VCaP (cell line): Measurements from ENCODE around the gene INSC.
"Not testable (repeated sequence)": the region's sequence is repeated elsewhere in the genome, so short reads cannot be mapped to it uniquely, and the experiment has no call there.

Experiments used
- H3K27ac ChIP-seq: fragments of 450-650 bp; 2 replicates; pipeline ENCODE4 v1.5.1; 2017
- TF ChIP-seq, protein P1 (sequence below): fragments of 450-650 bp; conservative IDR thresholded peaks from 2 replicates; pipeline ENCODE4 v1.5.1; 2017; ENCODE audit warnings: mild to moderate bottlenecking, moderate library complexity

The INSC gene, protein sequence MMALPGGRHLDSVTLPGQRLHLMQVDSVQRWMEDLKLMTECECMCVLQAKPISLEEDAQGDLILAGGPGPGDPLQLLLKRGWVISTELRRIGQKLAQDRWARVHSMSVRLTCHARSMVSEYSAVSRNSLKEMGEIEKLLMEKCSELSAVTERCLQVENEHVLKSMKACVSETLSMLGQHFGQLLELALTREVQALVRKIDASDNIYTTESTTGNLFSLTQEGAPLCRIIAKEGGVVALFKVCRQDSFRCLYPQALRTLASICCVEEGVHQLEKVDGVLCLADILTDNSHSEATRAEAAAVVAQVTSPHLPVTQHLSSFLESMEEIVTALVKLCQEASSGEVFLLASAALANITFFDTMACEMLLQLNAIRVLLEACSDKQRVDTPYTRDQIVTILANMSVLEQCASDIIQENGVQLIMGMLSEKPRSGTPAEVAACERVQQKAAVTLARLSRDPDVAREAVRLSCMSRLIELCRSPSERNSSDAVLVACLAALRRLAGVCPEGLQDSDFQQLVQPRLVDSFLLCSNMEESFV

DNA sequence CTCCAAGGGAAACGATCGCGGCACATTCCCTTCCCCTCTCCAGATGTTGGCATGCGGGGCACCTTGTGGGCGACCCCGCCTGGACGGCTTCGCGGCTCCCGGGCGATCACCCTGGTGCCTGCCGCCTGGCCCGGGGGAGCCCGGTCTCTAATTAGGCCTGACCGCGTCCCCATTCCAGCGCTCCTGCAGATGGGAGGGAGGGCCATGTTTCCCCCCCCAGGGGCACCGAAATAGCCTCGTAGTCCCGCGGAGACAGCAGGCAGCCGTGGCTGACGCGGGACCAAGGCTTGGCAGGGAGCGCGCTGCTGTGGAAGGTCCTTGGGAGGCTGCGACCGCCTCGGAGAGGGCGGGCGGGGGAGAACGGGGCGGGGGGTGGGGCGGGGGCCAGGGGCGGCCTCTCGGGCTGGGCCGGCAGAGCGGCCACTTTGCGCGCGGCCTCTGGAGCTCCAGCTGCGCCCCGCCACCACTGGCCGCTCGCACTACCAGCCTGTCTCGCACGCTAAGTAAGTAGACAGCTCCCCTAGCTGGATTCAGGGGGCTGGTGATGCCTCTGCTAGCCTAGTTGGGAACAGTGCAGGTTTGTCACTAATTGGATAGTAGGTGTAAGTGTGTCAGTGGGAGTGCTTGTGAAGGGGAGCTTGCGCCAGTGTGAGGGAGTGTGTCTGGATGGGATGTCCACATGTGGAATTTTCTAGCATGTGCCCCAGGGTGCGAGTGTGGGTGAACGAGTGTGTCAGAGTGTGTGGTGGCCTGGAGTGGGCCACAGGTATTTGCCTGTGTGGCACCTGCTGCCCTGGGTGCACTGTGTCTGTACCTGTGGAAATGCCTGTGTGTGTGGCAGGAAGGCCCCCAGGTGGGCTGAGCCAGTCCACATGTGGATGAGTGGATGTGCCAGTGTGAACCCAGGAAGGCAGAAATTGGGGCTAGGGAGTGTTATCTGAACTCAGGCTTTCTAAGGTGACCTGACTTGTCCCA, at the start of gene INSC:
Gene INSC (plus strand): TSS at position 423 of the 975 bp plus-strand sequence. CDS start 34,252 bp downstream, outside the sequence.
- H3K27ac ChIP-seq: no peak within 1 kb of the TSS
- TF ChIP-seq, protein P1, sequence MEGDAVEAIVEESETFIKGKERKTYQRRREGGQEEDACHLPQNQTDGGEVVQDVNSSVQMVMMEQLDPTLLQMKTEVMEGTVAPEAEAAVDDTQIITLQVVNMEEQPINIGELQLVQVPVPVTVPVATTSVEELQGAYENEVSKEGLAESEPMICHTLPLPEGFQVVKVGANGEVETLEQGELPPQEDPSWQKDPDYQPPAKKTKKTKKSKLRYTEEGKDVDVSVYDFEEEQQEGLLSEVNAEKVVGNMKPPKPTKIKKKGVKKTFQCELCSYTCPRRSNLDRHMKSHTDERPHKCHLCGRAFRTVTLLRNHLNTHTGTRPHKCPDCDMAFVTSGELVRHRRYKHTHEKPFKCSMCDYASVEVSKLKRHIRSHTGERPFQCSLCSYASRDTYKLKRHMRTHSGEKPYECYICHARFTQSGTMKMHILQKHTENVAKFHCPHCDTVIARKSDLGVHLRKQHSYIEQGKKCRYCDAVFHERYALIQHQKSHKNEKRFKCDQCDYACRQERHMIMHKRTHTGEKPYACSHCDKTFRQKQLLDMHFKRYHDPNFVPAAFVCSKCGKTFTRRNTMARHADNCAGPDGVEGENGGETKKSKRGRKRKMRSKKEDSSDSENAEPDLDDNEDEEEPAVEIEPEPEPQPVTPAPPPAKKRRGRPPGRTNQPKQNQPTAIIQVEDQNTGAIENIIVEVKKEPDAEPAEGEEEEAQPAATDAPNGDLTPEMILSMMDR: no peak

DNA sequence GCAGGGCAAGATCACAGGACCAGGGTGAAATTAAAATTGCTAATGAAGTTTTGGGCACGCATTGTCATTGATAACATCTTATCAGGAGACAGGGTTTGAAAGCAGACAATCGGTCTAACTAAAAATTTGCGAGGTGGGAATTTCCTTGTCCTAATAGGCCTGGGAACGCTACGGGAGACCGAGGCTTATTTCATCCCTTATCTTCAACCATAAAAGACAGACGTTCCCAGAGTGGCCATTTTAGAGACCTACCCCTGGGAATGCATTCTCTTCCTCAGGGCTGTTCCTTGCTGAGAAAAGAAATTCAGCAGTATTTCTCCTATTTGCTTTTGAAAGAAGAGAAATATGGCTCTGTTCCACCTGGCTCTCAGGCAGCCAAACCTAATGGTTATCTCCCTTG, 45.0 kb upstream of the INSC start:
- not testable (repeated sequence) for H3K27ac ChIP-seq

- TF ChIP-seq, protein P1: no peak
- H3K27ac ChIP-seq: no peak overlapping the region
Measured at GRCh38 chr11:15071556-15072255, 43.0 kb upstream of the INSC start.

DNA sequence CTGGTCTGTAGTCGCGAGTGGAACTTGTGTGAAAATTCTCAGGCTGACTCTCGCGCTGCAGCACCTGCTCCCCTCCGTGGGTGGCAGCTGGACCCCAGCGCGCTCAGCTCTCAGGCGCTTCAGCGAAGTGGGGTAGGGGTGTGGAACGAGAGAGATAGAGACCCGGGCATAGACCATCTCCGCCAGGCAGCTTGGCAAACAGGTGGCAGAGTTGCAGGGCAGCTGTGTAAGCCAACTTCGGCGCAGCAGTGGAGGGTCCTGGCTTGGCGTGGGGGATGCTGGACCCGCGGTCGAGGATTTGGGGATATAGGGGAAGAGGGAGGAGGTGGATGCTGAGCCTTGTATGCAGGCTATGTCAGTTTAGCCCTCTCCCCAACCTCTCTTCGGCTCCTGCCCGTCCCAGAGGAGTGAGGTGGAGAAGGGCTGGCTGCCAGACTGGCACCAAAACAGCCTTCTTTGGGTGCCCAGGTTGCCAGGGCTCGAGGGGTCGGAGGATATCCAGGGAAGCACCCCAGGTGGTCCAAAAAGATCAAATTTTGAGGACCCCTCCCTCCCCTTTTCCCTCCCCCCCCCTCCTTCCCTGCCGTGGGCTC, 42.1 kb upstream of the INSC start:
- no peak overlapping the region for H3K27ac ChIP-seq
- TF ChIP-seq, protein P1: no peak

DNA sequence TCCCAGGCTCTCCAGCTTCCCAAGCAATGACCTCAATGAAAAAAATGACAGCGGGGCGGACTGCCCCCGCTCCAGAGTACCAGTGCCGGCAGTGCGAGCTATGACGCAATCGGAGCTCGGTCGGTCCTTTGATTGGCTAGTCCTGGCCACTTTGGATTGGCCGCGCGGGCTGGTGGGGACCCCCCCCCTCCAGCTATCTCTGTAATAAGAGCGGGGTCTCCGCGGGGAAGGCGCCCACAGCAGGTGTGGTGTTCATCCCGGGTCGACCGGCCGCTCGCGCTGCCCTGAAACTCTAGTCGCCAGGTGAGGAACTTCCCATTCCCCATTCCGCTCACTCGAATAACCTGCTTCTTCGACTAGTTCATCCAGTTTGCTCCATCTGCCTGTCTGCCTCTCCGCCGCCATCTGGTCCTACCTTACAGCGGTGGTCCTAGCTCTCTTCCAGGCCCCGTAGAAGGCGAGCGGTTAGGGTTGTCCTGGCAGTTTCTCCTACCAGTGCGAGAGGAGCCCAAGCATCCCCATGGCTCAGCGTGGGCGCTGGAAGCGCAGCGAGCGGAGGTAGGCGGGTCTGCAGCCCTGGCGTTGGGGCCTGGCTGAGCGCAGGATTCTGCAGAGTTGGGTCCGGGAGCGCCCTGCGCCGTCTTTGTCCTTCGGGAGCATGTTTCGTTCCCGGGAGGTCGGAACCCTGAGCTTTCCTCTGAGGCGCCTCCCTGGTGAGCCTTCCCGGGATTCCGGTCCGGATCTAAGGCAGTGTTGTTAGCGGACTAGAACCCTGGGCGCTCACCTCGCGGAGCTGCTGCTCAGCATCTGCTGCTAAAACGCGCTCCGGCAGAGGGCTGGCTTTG, 41.1 kb upstream of the INSC start, which contains the start of gene CALCB:
Gene CALCB (plus strand): TSS at position 233 of the 845 bp plus-strand sequence. CDS start 1,126 bp downstream, outside the sequence.
- TF ChIP-seq, protein P1: no peak
- no peak within 1 kb of the TSS for H3K27ac ChIP-seq

- H3K27ac ChIP-seq: no peak overlapping the region
- TF ChIP-seq, protein P1: peak; percentile 90
Measured at GRCh38 chr11:15074206-15075161, 40.2 kb upstream of the INSC start.
